GDM1 (cell line): ENCODE data around the gene CHDH.

Experiments used
- DNase-seq: peaks from one replicate; lab custom pipeline; 2025; lab: John Stamatoyannopoulos, UW

The CHDH gene

DNA sequence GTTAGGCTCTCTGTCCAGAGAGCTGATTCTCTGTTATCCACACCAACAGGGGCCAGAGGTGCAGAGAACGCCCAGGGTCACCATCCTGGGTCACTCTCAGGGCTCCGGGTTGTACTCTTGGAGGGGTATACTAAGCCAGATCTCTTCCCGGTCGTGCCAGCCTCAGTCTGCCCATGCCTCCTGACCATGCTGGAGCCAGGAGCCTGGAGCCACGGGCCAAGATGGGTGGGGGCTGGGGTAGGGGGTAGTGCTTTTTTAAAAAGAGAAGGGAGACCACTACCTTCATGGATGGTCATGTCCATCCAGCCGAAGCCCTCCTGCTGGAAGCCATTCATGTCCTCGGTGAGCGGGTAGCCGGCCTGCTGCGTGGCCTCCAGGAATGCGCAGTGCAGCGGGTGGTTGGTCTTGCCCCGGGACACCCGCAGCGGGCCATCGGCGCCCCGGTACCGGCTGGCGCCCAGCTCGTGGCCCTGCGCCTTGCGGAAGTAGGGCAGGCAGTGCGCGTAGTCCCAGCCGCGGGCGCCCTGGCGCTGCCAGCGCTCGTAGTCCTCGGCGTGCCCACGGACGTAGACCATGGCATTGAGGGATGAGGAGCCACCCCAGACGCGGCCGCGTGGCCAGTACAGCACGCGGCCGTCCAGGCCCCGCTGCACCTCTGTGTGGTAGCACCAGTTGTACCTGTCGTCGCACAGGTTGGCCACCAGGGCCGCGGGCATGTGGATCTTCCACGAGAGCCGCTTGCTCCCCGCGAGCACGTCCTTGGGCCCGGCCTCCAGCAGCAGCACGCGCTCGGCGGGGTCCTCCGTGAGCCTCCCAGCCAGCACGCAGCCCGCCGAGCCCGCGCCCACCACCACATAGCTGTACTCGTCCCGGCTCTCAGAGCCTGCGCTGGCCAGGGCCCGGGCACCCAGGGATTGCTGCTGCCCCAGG is 22.9 kb downstream of the CHDH start:
- no peak for DNase-seq

DNA sequence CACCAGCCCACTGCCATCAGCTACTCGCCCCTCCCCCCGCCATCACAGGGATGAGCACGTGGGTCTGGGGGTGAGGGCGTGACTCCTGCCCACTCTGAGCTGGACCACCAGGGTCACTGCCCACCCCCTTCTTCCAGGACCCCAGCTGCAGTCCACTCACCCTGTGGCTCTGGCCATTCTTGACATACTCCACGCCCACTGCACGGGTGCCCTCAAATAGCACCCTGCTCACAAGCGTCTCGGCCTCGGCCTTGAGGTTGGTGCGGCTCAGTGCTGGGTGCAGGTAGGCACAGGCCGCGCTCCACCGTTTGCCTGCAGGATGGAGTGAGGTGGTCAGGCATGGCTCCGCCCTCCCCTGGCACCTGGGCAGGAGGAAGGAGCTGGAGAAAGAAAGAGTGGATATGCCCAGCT is 23.9 kb downstream of the CHDH start:
- no peak for DNase-seq

DNA sequence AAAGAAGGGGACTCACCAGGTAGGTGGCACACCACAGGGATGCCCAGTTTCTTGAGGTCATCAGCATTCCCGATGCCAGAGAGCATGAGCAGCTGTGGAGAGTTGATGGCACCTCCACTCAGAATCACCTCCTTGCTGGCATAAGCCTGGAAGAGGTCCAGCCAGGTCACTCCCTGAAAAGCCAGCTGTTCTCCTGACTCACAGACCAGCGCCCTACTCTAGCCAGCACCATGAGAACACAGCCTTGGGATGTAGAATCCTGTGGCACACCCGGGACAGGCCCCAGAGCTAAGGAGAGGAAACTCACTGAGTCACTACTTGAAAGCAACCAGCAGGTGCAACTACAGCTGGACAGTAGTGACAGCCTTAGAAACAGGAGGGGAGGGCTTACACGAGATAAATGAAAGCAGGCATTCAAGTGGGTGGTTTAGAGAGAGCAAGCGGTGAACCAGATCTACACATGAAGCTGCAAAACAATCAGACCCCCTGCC is 24.5 kb downstream of the CHDH start:
- DNase-seq, result no peak

DNA sequence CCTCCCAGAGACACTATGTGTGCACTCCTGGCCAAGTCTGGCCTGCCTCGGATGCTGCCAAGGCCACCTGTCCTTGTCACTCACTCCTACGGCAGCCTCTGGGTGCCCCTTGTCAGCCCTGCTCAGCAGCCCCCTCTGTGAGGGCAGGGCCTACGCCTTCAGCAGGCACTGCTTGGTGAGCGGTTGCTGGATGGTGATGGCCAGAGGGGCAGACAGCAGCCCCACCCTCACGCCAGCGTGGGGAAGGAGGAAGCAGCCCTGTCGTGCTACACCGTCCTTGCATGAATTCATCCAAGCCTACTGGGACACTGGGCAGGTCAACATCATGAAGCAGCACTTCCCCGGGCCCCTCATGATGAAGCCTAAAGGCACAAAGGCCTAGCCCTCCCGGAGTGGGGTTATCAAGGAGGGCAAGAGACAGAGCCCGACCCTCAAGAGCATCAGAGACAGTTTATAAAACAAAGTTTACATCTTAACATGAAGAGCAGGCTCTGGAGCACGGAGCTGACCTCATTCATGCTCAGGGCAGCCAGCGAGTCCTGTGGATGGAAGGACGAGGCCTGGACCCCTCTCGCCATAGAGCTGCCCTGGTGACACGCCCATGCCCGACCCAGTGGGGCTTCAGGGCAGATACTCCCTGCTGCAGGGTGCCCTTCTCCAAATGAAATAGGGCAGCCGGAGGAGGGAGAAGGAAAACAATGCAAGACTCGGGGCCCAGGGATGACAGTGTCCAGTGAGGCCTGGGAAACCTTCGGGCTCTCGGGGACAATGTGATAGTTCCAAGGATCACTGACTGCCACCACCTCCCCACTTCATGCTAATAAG is 25.3 kb downstream of the CHDH start:
- DNase-seq, result no peak

GRCh38 chr3:53820084-53820483 is 26.1 kb downstream of the CHDH start:
- no peak for DNase-seq

DNA sequence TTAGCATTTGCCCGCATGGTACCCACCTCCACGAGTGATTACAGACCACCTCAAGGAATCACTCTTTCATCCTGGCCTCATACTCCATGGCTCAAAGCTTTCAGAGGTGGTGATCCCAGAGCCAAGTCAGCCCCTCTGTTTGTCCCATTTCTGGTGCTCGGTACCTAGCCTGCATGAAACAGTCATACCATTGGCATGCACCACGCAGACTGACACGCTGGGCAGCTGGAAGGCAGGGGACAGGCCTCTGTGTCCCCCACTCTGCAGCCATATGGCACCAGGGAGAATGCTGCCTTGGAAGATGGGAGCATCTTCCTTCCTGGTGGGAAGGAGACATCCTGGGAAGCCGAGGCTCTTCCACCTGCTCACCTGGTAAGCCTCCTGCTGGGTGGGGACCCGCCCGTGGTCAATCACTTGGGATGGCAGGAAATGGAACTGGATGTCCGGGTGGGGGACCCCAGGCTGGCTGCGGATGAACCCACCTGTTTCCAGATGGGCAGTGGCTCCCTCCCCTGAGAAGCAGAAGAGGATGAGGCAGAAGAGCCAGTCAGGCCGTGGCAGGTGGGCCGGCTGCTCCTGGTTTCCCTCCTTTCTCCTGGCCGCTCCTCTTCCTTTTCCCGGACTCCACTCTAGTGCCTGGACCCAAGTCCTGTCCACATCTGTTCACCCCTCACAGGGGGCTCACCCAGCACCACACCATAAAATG is 26.9 kb downstream of the CHDH start:
- no peak for DNase-seq

GRCh38 chr3:53818221-53819162 is 27.7 kb downstream of the CHDH start:
- DNase-seq, result no peak

DNA sequence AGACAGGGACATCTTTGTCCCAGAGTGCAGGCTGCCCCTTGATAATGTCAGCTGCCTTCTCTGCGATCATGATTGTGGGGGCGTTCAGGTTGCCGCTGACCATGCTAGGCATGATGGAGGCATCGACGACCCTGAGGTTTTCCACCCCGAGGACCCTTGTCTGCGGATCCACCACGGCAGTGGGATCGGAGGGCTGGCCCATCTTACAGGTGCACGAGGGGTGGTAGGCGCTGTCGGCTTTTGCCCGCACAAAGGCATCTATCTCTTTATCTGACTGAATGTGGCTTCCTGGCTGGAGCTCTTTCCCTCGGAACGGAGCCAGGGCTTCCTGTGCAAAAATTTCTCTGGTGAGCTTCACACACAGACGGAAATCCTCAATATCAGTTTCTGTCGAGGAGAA is 28.4 kb downstream of the CHDH start:
- no peak for DNase-seq

GRCh38 chr3:53817211-53817610 is 29.0 kb downstream of the CHDH start:
- DNase-seq, result no peak

DNA sequence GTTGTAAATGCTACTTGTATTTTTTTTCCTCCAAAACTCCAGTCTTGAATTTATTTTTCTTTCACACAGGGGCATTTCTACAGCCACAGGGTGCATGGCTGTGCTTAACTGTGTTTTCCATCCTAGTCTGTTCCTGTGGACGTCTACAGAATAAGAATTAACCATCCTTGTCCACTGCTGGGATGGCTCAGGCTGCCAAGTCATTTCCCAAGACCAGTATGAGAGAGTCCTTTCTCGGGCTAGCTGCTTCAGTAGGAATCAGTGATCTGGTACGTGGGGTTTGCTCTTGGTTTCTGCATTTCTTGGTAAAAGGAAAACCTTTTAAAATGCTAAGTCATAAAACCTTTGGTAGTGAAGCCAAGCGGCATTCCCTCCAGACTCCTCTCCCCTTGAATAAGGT is 29.8 kb downstream of the CHDH start:
- no peak for DNase-seq

DNA sequence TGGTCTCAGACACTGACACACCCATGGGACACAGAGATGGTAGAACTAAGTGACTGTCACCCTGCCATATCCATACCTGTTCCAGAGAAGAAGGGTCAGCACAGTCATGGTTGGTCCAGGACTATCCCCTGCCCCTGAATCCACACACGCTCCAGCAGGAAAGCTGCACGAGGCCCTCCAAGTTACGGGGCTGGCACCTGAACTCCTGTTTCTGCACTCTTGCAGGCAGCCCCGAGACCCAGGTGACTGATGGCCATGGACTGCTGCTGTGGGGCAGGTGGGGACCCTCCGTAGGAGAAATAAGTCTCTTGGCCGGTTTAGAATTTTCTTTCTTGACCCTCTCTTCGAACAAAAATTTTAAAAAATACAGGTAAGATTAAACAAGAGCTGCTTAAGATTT is 30.6 kb downstream of the CHDH start:
- DNase-seq, result no peak

GRCh38 chr3:53815067-53815466 is 31.2 kb downstream of the CHDH start:
- DNase-seq, result no peak

GRCh38 chr3:53813876-53814275 is 32.3 kb downstream of the CHDH start:
- DNase-seq, result no peak

DNA sequence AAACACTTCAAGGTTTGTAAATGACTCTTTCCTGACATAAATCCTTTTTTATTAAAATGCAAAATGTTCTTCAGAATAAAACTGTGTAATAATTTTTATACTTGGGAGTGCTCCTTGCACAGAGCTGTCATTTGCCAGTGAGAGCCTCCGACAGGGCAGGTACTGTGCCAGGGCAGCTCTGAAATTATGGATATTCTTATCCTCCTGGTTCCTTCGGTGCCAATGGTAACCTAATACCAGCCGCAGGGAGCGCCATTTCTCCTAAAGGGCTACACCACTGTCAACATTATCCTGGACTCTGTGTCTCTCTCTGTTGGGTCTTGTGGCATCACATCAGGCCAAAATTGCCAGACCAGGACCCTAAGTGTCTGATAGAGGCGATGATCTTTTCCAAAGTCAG is 33.0 kb downstream of the CHDH start:
- DNase-seq, result no peak

DNA sequence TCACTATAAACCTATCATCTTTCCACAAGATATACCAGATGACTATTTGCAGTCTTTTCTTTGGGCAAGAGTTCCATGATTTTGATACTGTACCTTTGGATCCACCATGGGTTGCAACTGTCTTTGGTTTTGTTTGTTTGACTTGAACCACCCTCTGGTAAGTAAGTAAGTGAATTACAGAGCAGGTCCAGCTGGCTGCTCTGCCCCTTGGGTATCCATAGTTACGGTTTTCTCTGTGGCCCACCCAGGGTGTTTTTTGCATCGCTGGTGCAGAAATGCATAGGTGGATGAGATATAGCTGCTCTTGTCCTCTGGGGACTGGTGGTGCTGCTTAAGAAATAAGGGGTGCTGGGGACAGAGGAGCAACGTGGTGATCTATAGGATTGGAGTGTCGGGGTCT is 33.8 kb downstream of the CHDH start:
- DNase-seq, result no peak

GRCh38 chr3:53811143-53811927 is 34.9 kb downstream of the CHDH start:
- no peak for DNase-seq

- DNase-seq, result no peak
Observed at GRCh38 chr3:53809764-53810400, 36.3 kb downstream of the CHDH start.

DNA sequence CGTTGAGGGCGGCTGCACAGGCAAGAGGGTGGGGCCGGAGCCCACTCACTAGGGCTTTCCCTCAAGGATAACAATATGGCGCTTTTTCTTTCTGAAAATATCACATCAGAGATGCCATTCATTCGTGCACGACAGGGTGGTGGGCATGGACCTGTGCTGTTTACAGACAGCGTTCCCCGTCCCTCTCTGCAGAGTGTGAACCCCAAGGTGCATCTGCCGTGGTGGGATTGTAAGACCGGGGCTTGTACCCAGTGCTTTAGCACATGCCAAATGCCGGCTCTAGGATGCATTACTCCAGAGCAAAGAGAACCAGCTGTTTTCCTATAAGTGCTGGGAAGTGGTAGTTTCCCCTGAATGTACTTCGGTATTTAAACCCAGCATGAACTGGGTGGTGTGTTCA is 37.0 kb downstream of the CHDH start:
- no peak for DNase-seq

GRCh38 chr3:53808496-53808895 is 37.7 kb downstream of the CHDH start:
- no peak for DNase-seq
